GM23338 (cell line): ENCODE data around the gene COX11. TPM values are rescaled to one million over a fixed set of nuclear protein-coding genes. Genes with fewer than 3 reads are reported as not detected.

Source experiments
- ATAC-seq: fragments of 200-7000 bp; cut with Tn5 transposase; 3 replicates; pipeline ENCODE4 v1.9.1; 2020
- DNase-seq: peaks from one replicate; pipeline ENCODE4 v3.0.0-alpha.2; 2015; ENCODE audit warnings: low spot score
- H2AFZ ChIP-seq: fragments of 200-600 bp; sonication (generic); 2 replicates; pipeline ENCODE4 v1.8.0; 2016; ENCODE audit warnings: antibody characterized with exemption, mild to moderate bottlenecking, moderate library complexity
- H3F3A ChIP-seq: fragments of 200-600 bp; sonication (generic); replicated peaks from 2 replicates; pipeline ENCODE4 v1.8.0; 2017; ENCODE audit warnings: antibody characterized with exemption, mixed run types, low read depth
- H3K27ac ChIP-seq: fragments of 200-600 bp; sonication (generic); 2 replicates; pipeline ENCODE4 v1.6.1; 2016; ENCODE audit warnings: low read depth
- H3K27me3 ChIP-seq: fragments of 200-600 bp; sonication (generic); 2 replicates; pipeline ENCODE4 v1.8.0; 2016; ENCODE audit warnings: mild to moderate bottlenecking, mixed run types, moderate library complexity; ENCODE audit not compliant: insufficient read depth
- H3K36me3 ChIP-seq: fragments of 200-600 bp; sonication (generic); 2 replicates; pipeline ENCODE4 v1.8.0; 2016; ENCODE audit warnings: mild to moderate bottlenecking; ENCODE audit not compliant: insufficient read depth
- H3K4me1 ChIP-seq: fragments of 200-600 bp; sonication (generic); 2 replicates; pipeline ENCODE4 v1.8.0; 2016; ENCODE audit warnings: mild to moderate bottlenecking, moderate library complexity; ENCODE audit not compliant: insufficient read depth
- H3K4me2 ChIP-seq: fragments of 200-600 bp; sonication (generic); 2 replicates; pipeline ENCODE4 v1.7.1; 2017; ENCODE audit warnings: mixed run types
- H3K4me3 ChIP-seq: fragments of 200-600 bp; sonication (generic); 2 replicates; pipeline ENCODE4 v1.6.1; 2016; ENCODE audit warnings: mixed run types
- H3K79me2 ChIP-seq: fragments of 200-600 bp; sonication (generic); replicated peaks from 2 replicates; pipeline ENCODE4 v1.8.0; 2017; ENCODE audit warnings: mild to moderate bottlenecking; ENCODE audit not compliant: insufficient read depth
- H3K9me2 ChIP-seq: fragments of 200-600 bp; sonication (generic); 2 replicates; pipeline ENCODE4 v1.8.0; 2017; ENCODE audit not compliant: insufficient read depth
- H4K20me1 ChIP-seq: fragments of 200-600 bp; sonication (generic); replicated peaks from 2 replicates; pipeline ENCODE4 v1.8.0; 2017; ENCODE audit warnings: mild to moderate bottlenecking; ENCODE audit not compliant: insufficient read depth
- H3K27ac Mint-ChIP-seq: 2 replicates; pipeline ENCODE4 v1.8.0; 2020; ENCODE audit warnings: inconsistent platforms, mild to moderate bottlenecking, moderate library complexity, mixed read lengths
- H3K27me3 Mint-ChIP-seq: 3 replicates; pipeline ENCODE4 v1.8.0; 2022; ENCODE audit warnings: low read depth, mild to moderate bottlenecking, moderate library complexity, mixed read lengths, inconsistent platforms; ENCODE audit not compliant: insufficient read depth, poor library complexity
- H3K36me3 Mint-ChIP-seq: 3 replicates; pipeline ENCODE4 v1.8.0; 2021; ENCODE audit warnings: low read depth, mild to moderate bottlenecking, inconsistent platforms, moderate library complexity, mixed read lengths
- H3K4me1 Mint-ChIP-seq: 3 replicates; pipeline ENCODE4 v1.8.0; 2020; ENCODE audit warnings: mild to moderate bottlenecking, inconsistent platforms, mixed read lengths
- H3K4me3 Mint-ChIP-seq: 3 replicates; pipeline ENCODE4 v1.8.0; 2021; ENCODE audit warnings: moderate library complexity, mild to moderate bottlenecking, inconsistent platforms, mixed read lengths
- H3K9me3 Mint-ChIP-seq: 3 replicates; pipeline ENCODE4 v1.8.0; 2020; ENCODE audit warnings: moderate library complexity, mild to moderate bottlenecking, inconsistent platforms, mixed read lengths
- CREB1 ChIP-seq: fragments of 250-450 bp; sonication (Bioruptor Pico); IDR thresholded peaks from 2 replicates; pipeline ENCODE4 v1.5.0; 2020; ENCODE audit warnings: low read depth, mild to moderate bottlenecking, moderate library complexity
- EZH2 ChIP-seq: fragments of 200-600 bp; sonication (generic); IDR thresholded peaks from one replicate; pipeline ENCODE4 v1.8.0; 2017; ENCODE audit warnings: antibody characterized with exemption, mild to moderate bottlenecking, low read depth; ENCODE audit not compliant: unreplicated experiment
- EZH2phosphoT487 ChIP-seq: fragments of 200-600 bp; sonication (generic); IDR thresholded peaks from one replicate; pipeline ENCODE4 v1.8.1; 2018; ENCODE audit warnings: antibody characterized with exemption; ENCODE audit not compliant: unreplicated experiment
- JUNB ChIP-seq: IDR thresholded peaks from one replicate; pipeline ENCODE4 v1.6.1; 2016; ENCODE audit warnings: antibody characterized with exemption; ENCODE audit not compliant: unreplicated experiment
- NANOG ChIP-seq: IDR thresholded peaks from 2 replicates; pipeline ENCODE4 v1.6.1; 2016; ENCODE audit warnings: antibody characterized with exemption, borderline replicate concordance
- POLR2AphosphoS5 ChIP-seq: IDR thresholded peaks from 2 replicates; pipeline ENCODE4 v1.6.1; 2016; ENCODE audit warnings: antibody characterized with exemption, low read depth
- STAT1 ChIP-seq: IDR thresholded peaks from one replicate; pipeline ENCODE4 v1.6.1; 2016; ENCODE audit warnings: antibody characterized with exemption; ENCODE audit not compliant: unreplicated experiment
- ZNF114 ChIP-seq: fragments of 250-450 bp; sonication (Bioruptor Pico); IDR thresholded peaks from 2 replicates; pipeline ENCODE4 v1.5.0; 2020; ENCODE audit warnings: mild to moderate bottlenecking, moderate library complexity
- ZNF331 ChIP-seq: fragments of 250-450 bp; sonication (Bioruptor Pico); IDR thresholded peaks from 2 replicates; pipeline ENCODE4 v1.5.0; 2020; ENCODE audit warnings: low read depth, mild to moderate bottlenecking, moderate library complexity
- polyA plus RNA-seq: library from polyadenylated mRNA; unstranded; fragments of >200 nt; fragmentation: Nextera tagmentation; extraction: Ambion mirVana; gene quantifications from 2 replicates; pipeline ENCODE4 v1.2.1, GENCODE V29; 2016
- total RNA-seq: library from RNA; depleted of rRNA; stranded (reverse); fragments of >200 nt; shearing (Covaris generic); gene quantifications from 2 replicates; pipeline ENCODE4 v1.2.3, GENCODE V29; 2014
- TF ChIP-seq, protein P1 (sequence below): fragments of 250-450 bp; sonication (Bioruptor Pico); IDR thresholded peaks from 2 replicates; pipeline ENCODE4 v1.5.0; 2020; ENCODE audit warnings: mild to moderate bottlenecking, moderate library complexity
- TF ChIP-seq, protein P2 (sequence below), 2 experiments: fragments of 200-600 bp in 1 of 2; sonication (generic) in 1 of 2; conservative IDR thresholded peaks; 2 replicates each; pipeline versions ENCODE4 v1.5.1 to v1.6.1; 2016 to 2017; ENCODE audit warnings: antibody characterized with exemption in 2 of 2, low read depth in 2 of 2, mild to moderate bottlenecking in 2 of 2, moderate library complexity in 1 of 2
- TF ChIP-seq, protein P3 (sequence below): IDR thresholded peaks from 2 replicates; pipeline ENCODE4 v1.6.1; 2016; ENCODE audit warnings: antibody characterized with exemption

Gene COX11
- total and polyA plus RNA-seq, 2 experiments from 2014 or later: 53.7 to 56.7 TPM

DNA sequence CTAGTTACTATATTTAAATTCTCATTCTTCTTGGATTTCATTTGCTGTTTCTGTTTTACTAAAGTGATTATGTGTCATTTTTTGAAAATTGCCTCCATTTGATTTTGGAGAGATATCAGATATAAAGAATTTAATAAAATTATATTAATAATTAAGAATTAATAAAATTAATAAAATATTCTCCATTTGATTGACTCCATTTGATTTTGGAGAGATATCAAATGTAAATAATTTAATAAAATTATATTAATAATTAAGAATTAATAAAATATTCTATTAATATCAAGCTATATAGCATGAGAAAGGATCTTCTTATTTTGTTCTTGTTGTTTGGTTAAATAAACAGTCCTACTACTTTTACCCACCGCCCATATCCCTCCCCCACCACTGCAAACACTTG is 23.1 kb upstream of the COX11 start (continued):
- no peak for TF ChIP-seq ZNF331 (CRISPR knock-in tag)

DNA sequence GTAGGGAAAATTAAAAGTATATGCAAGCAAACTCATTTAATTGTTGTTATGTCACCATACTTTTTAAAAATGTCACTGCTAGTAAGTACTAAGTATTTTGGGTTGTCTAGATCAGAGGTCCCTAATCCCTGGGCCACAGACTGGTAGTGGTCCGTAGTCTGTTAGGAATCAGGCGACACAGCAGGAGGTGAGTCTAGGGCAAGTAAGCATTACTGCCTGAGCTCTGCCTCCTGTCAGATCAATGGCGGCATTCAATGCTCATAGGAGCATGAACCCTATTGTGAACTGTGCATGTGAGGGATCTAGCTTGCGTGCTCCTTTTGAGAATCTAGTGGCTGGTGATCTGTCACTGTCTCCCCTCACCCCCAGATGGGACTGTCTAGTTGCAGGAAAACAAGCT is 21.7 kb upstream of the COX11 start:
- Histone ChIP-seq H3K27me3 (no peaks in the 10 kb centered on the region), H3F3A (no peaks in the 10 kb centered on the region), H3K4me1 (no peaks in the 10 kb centered on the region), H3K27ac (no peak overlapping the region), H3K4me2 (no peak overlapping the region), H3K36me3 (no peaks in the 10 kb centered on the region; the same call in 1 of the 2 replicates), H2AFZ (no peak overlapping the region), H4K20me1 (no peaks in the 10 kb centered on the region), H3K79me2 (0 out of 2 replicates have a peak, but pooled peaks cover 4% of the 10 kb centered on the region), H3K9me2 (no peaks in the 10 kb centered on the region), H3K4me3 (no peak overlapping the region)
- ATAC-seq (no peak), DNase-seq (no peak)
- H3K4me1 Mint-ChIP-seq: 0 out of 3 replicates have a peak, but pooled peaks cover 2% of the 10 kb centered on the region
- TF ChIP-seq, protein P1, sequence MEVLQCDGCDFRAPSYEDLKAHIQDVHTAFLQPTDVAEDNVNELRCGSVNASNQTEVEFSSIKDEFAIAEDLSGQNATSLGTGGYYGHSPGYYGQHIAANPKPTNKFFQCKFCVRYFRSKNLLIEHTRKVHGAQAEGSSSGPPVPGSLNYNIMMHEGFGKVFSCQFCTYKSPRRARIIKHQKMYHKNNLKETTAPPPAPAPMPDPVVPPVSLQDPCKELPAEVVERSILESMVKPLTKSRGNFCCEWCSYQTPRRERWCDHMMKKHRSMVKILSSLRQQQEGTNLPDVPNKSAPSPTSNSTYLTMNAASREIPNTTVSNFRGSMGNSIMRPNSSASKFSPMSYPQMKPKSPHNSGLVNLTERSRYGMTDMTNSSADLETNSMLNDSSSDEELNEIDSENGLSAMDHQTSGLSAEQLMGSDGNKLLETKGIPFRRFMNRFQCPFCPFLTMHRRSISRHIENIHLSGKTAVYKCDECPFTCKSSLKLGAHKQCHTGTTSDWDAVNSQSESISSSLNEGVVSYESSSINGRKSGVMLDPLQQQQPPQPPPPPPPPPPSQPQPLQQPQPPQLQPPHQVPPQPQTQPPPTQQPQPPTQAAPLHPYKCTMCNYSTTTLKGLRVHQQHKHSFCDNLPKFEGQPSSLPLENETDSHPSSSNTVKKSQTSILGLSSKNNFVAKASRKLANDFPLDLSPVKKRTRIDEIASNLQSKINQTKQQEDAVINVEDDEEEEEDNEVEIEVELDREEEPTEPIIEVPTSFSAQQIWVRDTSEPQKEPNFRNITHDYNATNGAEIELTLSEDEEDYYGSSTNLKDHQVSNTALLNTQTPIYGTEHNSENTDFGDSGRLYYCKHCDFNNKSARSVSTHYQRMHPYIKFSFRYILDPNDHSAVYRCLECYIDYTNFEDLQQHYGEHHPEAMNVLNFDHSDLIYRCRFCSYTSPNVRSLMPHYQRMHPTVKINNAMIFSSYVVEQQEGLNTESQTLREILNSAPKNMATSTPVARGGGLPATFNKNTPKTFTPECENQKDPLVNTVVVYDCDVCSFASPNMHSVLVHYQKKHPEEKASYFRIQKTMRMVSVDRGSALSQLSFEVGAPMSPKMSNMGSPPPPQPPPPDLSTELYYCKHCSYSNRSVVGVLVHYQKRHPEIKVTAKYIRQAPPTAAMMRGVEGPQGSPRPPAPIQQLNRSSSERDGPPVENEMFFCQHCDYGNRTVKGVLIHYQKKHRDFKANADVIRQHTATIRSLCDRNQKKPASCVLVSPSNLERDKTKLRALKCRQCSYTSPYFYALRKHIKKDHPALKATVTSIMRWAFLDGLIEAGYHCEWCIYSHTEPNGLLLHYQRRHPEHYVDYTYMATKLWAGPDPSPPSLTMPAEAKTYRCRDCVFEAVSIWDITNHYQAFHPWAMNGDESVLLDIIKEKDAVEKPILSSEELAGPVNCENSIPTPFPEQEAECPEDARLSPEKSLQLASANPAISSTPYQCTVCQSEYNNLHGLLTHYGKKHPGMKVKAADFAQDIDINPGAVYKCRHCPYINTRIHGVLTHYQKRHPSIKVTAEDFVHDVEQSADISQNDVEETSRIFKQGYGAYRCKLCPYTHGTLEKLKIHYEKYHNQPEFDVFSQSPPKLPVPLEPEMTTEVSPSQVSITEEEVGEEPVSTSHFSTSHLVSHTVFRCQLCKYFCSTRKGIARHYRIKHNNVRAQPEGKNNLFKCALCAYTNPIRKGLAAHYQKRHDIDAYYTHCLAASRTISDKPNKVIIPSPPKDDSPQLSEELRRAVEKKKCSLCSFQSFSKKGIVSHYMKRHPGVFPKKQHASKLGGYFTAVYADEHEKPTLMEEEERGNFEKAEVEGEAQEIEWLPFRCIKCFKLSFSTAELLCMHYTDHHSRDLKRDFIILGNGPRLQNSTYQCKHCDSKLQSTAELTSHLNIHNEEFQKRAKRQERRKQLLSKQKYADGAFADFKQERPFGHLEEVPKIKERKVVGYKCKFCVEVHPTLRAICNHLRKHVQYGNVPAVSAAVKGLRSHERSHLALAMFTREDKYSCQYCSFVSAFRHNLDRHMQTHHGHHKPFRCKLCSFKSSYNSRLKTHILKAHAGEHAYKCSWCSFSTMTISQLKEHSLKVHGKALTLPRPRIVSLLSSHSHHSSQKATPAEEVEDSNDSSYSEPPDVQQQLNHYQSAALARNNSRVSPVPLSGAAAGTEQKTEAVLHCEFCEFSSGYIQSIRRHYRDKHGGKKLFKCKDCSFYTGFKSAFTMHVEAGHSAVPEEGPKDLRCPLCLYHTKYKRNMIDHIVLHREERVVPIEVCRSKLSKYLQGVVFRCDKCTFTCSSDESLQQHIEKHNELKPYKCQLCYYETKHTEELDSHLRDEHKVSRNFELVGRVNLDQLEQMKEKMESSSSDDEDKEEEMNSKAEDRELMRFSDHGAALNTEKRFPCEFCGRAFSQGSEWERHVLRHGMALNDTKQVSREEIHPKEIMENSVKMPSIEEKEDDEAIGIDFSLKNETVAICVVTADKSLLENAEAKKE: no peak
- TF ChIP-seq ZNF331 (CRISPR knock-in tag): no peak
- H3K4me3 Mint-ChIP-seq: no peak overlapping the region
- H3K27me3 Mint-ChIP-seq: no peaks in the 10 kb centered on the region
- H3K36me3 Mint-ChIP-seq: no peaks in the 10 kb centered on the region
- no peak overlapping the region for H3K27ac Mint-ChIP-seq
- H3K9me3 Mint-ChIP-seq: no peaks in the 10 kb centered on the region

DNA sequence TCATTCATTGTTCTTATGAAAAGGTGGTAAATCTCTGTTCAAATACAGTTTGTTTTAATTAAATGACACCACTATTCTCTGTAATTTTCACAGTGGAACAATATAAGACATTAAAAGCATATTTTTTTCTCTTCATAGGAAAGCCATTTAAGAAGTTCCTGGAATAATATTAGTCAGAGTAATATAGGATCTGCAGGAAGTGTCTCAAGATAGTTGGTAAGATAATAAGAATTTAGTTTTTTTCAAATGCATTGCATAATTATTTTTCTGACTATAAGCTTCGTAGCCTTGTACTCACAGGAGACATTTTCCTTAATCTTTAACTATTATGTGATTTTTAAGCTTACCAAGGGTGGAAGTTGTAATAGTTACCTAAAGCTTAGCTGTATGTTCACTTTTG is 17.0 kb upstream of the COX11 start:
- Histone ChIP-seq H3K27ac (no peak overlapping the region), H2AFZ (no peak overlapping the region), H3K79me2 (peaks cover 37% of the 10 kb centered on the region), H3F3A (no peaks in the 10 kb centered on the region), H3K4me1 (no peaks in the 10 kb centered on the region), H3K36me3 (no peaks in the 10 kb centered on the region; the same call in 1 of the 2 replicates), H4K20me1 (no peaks in the 10 kb centered on the region), H3K4me3 (no peak overlapping the region), H3K4me2 (no peak overlapping the region), H3K9me2 (no peaks in the 10 kb centered on the region), H3K27me3 (no peaks in the 10 kb centered on the region)
- H3K9me3 Mint-ChIP-seq: peaks cover 5% of the 10 kb centered on the region; the same call in 2 of the 3 replicates
- 0 out of 3 replicates have a peak, but pooled peaks cover 2% of the 10 kb centered on the region for H3K4me1 Mint-ChIP-seq
- no peak overlapping the region for H3K27ac Mint-ChIP-seq
- no peak overlapping the region for H3K4me3 Mint-ChIP-seq
- no peaks in the 10 kb centered on the region for H3K27me3 Mint-ChIP-seq
- no peak for DNase-seq
- peaks cover 5% of the 10 kb centered on the region; the same call in 2 of the 3 replicates for H3K36me3 Mint-ChIP-seq
- no peak for ATAC-seq
- no peak for TF ChIP-seq POLR2AphosphoS5
- TF ChIP-seq, protein P2, sequence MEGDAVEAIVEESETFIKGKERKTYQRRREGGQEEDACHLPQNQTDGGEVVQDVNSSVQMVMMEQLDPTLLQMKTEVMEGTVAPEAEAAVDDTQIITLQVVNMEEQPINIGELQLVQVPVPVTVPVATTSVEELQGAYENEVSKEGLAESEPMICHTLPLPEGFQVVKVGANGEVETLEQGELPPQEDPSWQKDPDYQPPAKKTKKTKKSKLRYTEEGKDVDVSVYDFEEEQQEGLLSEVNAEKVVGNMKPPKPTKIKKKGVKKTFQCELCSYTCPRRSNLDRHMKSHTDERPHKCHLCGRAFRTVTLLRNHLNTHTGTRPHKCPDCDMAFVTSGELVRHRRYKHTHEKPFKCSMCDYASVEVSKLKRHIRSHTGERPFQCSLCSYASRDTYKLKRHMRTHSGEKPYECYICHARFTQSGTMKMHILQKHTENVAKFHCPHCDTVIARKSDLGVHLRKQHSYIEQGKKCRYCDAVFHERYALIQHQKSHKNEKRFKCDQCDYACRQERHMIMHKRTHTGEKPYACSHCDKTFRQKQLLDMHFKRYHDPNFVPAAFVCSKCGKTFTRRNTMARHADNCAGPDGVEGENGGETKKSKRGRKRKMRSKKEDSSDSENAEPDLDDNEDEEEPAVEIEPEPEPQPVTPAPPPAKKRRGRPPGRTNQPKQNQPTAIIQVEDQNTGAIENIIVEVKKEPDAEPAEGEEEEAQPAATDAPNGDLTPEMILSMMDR (conservative IDR thresholded peaks at IDR 0.05; ENCODE audit: low read depth in 2 of 2): no peak
- no peak for TF ChIP-seq EZH2
- TF ChIP-seq JUNB: no peak
- no peak for TF ChIP-seq EZH2phosphoT487
- TF ChIP-seq, protein P3, sequence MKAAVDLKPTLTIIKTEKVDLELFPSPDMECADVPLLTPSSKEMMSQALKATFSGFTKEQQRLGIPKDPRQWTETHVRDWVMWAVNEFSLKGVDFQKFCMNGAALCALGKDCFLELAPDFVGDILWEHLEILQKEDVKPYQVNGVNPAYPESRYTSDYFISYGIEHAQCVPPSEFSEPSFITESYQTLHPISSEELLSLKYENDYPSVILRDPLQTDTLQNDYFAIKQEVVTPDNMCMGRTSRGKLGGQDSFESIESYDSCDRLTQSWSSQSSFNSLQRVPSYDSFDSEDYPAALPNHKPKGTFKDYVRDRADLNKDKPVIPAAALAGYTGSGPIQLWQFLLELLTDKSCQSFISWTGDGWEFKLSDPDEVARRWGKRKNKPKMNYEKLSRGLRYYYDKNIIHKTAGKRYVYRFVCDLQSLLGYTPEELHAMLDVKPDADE: no peak
- TF ChIP-seq ZNF114 (CRISPR knock-in tag): no peak
- no peak for TF ChIP-seq CREB1
- no peak for TF ChIP-seq ZNF331 (CRISPR knock-in tag)
- no peak for TF ChIP-seq NANOG
- TF ChIP-seq STAT1: no peak
